NCI-H345 treated with DMSO at 0.1 percent for 48 hours (cell line): ENCODE data around the gene MAP3K12.

ENCODE experiments used
- DNase-seq: peaks from one replicate; lab custom pipeline; 2025; ENCODE audit not compliant: unreplicated experiment; lab: John Stamatoyannopoulos, UW

The MAP3K12 gene

DNA sequence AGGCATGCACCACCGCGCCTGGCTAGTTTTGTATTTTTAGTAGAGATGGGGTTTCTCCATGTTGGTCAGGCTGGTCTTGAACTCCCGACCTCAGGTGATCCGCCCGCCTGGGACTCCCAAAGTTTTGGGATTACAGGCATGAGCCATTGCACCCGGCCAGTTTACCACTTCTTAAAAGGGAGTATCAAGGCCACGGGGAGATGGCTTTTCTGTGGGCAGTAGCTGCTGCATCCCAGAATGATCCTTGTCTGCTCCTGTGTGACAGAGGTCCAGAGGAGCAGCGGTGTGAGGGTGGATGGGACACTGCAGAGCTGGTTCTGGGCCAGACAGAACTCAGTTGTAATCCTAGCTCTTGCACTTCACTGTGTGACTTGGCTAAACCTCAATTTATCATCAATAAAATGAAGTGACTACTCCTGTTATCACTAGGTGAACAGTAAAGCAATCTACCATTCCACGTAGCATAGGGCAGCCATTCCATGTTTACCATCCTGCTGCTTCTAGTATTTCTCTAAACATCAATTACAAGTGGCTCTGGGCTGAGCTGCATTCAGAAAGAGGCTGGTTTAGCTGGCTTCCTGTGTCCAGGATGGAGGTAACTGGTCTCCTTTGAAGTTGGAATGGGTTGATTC, 11.0 kb upstream of the MAP3K12 start:
- DNase-seq: no peak

DNA sequence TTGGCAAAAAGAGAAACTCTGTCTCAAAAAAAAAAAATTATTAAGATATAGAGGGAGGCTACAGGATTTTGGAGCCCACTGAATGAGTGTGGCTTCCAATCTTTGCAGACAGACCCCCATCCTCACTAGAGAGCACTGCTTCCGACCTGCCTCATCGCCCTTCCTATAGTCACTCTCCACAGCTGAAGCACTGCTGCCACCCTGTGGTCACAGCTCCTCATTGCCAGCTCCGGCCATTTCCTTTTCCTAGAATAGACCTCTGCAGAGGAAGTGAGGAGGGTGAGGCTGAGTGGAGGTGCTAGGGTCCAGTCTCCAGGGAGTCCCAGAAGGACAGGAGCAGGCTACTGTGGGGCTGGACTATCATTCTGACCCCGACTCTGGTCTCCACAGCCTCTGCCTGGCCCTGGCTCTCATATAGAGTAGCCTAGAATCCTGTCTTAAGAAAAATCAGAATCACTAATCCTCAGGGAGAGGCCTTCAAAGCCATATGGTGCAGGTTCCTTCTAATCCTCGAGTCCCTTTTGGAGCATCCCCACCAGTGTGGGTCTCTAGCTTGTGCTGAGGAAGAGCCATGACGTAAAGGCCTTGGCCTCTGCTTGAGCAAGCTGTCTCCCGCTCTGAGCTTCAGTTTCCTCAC, 9.4 kb upstream of the MAP3K12 start:
- peak; percentile 59 for DNase-seq

DNA sequence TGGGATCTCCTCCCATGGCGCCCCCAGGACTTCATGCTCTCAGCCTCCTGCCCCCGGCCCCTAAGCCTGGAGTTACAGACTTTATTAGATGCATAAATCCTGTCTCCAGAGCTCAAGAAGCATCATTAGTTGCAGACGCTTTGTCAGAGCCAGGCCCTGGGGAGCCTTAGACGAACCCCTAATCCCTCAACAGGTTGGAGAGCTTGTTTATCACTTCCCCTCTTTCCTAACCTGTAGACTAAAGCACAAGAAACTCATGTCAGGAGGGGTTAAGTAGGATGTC, 8.3 kb upstream of the MAP3K12 start:
- no peak for DNase-seq

DNA sequence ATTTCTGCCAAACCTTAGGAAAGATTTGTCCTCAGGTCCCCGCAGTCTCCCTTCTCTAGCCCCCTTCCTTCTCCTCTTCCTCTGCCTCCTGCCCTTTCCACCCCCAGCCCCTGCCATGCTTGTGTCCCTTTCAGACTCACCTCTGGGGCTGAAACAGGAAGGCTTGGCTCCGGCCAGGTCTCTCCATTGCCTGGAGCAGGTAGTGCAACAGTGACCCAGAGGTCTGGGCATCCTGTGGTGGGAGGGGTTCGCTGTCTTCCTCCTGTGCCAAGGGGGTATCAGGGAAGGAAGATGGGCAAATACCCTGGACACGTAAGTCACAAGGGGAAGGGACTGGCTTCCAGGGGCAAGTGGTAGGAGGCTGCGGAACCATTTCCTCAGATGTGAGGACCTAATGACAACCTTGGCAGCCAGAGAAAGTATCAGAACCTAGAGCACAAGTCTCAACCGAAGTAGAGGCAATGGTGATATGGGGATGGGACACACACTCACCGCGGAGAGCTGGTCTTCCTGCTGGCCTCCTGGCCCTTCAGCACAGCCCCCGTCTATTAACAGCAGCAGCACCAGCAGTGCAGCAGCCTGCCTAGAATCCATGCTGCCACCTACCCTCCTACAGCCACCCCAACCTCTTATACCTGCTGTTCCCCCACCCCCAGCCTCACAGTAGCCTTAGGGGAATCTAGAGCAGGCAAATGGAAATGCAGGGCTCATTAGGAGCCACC, 7.8 kb upstream of the MAP3K12 start, which contains the start of gene NPFF:
Gene NPFF, minus strand, starts transcription at position 604 of the 722 bp plus-strand sequence. Its CDS starts 10 bp downstream, at position 594.
- no peak for DNase-seq

DNA sequence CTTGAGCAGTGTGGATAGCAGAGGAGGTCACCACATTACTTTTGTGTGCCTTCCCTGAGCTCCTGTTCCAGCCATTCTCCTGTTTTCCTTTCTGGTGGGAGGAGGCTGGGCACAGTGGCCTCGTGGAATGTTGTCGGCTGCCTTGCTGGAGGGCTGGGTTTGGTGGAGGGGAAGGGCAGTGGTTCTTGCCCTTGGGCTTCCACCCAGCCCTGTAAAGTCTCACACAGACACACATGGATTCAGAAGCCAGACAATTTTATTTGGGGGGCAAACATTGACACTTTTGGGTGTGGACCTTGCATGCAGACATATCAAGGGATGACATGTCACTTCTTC, 7.2 kb upstream of the MAP3K12 start:
- no peak for DNase-seq

DNA sequence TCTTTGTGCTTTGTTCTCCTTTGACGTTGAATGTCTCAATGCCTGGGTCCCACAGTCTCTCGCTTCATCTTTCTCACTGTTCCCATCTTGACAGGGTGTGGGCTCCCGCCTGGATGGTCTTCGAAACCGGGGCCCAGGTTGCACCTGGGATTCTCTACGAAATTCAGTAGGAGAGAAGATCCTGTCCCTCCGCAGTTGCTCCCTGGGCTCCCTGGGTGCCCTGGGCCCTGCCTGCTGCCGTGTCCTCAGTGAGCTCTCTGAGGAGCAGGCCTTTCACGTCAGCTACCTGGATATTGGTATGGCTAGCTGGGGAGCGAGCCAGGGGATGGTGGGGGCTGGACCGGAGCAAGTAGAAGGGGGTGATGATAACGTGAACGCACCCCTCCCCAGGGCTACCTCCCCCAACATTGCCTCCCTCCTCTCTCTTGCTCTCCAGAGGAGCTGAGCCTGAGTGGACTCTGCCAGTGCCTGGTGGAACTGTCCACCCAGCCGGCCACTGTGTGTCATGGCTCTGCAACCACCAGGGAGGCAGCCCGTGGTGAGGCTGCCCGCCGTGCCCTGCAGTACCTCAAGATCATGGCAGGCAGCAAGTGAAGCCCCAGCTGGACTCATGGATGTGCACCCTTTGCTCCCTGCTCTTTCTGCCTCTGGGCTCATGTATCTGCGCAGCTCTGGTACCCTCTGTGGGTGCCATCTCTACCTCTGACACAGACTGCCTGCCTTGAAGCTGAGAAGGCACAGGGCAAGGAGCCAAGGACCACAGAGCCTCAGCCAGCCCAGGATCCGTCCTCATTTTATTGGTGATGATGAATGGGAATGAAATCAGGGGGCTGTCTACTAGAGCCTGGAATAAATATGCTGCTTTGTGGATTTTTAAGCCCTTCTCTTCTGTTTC, 6.5 kb upstream of the MAP3K12 start:
- DNase-seq: no peak

DNA sequence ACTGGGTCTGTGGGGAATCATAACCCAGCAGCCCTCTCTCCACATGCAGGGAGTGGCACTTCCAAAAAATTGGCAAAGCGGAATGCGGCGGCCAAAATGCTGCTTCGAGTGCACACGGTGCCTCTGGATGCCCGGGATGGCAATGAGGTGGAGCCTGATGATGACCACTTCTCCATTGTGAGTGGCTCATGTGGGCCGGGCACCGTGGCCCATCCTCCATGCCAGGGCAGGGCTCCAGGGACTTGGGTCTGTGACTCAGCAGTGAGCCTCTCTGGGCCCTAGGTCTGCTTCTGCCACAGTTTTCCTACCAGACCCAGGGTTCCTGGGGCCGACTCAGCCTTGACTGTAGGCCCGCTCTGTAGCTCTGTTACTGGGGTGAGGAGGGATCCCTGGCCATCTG, 5.8 kb upstream of the MAP3K12 start:
- no peak for DNase-seq

DNA sequence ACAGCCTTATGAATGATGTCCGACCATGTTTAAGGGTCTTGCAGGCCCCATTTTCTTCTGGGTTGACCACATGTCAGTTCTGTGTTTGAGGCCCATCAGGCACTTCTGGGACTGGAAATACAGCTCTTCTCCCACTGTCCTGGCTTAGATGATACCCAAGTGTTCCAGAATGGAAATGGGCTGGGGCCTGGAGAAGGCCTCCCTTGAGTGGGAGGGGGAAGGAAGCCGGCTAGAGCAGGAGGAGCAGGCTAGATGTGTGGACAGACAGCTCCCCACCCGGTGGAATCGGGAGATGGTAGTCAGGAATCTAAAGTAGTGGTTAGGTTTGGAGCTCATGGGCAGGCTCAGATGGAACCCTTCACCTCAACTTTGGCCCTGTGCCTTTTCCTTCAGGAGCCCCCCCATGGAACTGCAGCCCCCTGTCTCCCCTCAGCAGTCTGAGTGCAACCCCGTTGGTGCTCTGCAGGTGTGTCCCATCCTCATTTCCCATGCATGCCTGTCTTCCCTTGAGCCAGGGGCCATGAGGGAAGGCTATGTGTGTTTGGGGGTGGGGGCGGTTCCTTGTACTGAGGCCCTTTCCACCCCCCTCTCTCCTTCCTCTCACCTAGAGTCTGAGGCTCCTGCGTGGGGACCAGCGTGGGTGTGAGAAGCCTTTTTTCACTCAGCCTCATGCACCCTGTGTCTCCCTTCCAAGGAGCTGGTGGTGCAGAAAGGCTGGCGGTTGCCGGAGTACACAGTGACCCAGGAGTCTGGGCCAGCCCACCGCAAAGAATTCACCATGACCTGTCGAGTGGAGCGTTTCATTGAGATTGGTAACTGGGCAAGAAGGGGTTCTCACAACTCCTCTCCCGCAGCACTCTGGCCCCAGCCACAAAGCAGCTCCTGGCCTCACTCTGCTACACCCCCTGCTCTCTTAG, 5.0 kb upstream of the MAP3K12 start:
- no peak for DNase-seq

DNA sequence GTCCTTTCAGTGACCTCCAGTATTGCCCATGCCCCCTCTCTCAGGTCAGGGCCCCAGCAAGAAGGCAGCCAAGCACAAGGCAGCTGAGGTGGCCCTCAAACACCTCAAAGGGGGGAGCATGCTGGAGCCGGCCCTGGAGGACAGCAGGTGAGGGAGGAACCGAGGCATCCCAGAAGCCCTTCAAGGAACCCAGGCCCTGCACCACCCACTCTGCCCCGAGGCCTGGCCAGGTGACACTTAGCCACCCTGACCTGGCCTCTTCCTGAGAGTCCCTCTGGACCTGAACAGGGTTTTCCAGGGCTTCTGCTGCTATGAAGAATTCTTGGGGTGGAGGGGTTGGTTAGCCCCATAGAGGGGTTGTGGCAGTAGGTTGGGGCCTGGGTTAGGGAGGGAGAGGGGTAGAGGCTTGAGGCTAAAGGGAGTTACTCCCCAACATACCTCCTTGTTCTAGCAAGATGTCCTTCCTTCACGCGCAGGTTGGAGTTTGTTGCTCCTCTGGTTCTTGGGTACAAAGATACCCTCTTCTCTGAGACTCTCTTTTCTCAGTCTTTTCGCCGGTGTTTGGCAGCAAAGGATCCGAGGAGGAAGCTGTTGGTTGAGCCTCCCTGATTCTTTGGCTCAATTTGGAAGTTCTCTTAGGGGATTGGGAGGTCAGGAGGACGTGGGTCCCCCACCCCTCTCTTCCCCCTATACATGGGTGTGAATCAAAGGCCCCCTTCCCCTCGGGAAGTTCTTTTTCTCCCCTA, 3.9 kb upstream of the MAP3K12 start:
- no peak for DNase-seq

DNA sequence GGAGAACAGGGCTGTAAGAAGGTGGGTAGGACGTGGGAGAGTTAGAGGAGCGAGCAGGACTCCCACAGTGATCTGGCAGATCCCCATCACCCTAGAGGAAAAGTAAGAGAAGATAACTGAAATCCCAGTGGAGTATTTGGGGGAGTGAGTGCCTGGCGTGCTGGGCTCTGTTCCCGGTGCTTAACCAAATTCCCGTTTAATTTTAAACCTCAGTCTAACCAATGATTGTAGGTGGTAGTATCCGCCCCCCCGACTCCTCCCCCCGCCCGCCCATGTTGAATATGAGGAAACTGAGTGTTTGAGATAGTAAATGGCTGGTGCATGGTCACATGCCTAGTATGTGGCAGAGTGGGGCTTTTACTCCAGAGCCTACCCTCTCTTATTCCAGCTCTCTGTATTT, 3.1 kb upstream of the MAP3K12 start:
- DNase-seq: no peak

DNA sequence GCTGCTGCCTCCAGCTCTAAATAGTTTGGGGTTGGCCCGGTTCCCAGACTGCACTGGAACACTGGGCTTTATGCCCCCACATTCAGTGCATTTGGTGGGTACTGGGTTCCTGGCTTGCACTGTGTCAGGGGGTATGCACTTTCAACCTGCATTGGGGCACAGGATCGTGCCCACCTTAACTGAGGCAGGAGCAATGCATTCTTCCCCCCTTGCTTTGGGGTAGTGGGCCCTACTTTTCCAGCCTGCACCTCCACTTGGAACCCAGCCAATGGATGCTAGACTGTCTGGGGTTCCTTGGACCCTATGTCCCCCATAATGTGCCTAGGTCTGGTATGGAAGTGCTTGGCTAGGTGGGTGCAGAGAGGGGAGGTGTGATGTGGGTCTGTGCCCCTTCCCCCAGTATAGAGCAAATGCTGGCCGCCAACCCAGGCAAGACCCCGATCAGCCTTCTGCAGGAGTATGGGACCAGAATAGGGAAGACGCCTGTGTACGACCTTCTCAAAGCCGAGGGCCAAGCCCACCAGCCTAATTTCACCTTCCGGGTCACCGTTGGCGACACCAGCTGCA, 2.4 kb upstream of the MAP3K12 start:
- DNase-seq: no peak

DNA sequence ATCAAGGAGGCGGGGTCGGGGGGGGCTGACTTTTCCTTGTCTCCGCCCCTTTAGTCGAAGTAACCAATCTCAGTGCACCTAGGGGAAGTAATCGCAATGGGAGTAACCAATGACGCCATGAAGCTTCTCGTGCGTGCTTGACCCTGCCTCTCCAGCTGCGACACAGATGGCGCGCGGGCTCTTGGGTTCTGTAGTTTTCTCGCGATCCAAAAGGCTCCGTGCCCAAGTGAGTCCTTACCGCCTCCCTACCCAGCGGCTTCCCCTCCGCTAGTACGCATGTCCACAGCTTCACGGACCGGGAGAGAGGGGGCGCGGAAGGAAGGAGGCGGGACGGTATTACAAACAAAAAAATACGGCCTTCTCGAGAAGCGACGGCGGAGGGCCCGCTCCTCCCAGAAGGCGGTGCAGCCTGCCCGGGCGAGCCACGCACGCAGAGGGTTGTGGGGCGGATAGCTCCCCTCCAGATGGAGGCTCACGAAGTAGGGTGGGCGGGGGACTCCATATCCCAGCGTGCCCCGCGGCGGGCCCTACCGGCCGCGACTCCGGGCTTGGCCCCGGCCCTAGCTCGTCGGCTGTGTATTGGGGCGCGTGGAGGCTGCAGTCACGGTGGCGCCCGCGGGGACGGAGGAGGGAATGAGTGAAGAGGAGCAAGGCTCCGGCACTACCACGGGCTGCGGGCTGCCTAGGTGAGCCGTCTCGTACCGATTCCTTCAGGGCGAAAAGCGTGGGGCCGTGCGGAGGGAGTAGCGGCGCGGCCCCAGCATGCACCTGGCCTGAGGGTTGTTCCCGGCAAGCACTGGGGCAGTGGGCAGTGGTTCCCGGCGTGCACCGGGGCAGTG, 1.7 kb upstream of the MAP3K12 start, which contains the start of gene TARBP2:
Gene TARBP2, plus strand, starts transcription at position 508 of the 839 bp plus-strand sequence. Its CDS starts 126 bp downstream, at position 634.
- peak; percentile 99 for DNase-seq

DNA sequence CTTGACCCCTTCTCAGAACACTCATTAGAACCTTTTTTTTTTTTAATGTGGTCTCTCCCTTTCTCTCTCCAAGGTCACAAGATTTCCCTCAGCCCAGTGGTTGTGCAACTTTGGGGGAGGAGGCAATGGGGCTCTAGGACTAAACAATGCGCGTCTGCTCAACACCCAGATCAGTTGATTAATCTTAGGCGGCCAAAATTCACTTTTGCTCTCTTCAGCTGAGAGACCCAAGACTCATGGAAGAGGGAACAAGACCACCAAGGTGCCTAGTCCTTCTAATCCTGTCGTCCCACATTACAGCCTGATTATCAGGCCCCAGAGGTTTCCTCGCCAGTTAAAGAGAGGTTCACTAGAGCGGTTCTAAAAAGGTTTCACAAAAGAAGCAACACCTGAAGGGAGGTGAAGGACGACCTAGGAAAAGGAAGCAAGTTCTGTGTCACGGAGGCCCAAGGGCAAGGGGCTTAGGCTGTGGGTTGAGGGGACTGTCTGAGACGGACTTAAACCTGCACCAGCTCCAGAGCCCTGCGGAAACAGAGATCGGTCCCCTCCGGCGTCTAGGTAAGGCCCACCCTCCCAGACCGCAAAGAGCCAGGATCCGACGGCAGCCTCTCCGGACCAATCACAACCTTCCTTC, 1.0 kb upstream of the MAP3K12 start:
- DNase-seq: no peak

DNA sequence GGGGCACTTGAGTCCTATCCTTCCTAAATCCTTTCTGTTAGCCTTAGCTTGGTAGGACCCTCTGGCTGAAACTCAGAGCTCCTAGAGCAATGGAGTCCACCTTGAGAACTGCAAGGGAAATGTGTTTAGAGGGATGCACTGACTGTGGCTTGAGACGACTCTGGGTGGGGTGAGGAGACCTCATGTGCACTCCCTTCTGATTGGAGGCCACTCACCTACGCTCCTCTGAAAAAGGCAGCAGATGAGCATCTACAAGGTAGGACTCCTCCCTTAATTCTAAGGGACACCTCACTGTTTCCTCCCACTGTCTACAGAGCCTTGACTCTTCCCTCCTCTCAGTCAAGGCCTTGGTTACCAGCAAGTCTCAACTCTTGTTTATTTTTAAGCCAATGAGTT, 1.0 kb downstream of the MAP3K12 start:
- DNase-seq: no peak

DNA sequence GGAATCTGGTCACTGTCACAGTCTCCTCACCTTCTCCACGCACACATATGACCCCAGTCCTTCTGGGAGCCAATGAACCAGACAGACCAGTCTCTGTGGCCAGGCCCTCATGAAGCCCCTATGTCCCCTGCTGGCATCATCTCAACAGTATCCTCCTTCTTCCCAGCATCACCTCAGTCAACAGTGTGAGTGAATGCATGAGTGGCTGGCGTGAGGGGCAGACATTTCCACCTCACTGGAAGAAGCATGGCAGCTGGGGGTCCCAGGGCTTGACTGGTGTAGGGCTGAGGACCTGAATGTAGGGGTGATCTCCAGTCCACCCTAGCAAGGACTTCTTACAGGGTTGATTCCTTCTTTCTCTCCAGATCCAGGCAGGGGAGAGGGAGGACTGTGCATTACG, 1.8 kb downstream of the MAP3K12 start:
- no peak for DNase-seq

DNA sequence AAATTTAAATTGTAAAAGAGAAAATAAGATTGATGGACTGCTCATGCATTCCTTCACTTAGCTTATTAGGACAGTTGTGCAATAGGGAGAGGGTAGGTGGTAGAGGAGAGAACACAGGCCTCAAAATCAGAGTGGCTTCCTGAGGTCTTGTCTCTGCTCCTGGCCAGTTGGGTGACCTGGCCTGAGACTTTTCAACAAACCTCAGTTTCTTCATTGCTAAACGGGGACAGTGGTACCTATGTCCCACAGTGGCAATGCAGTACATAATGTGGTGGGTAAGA, 2.6 kb downstream of the MAP3K12 start:
- no peak for DNase-seq

DNA sequence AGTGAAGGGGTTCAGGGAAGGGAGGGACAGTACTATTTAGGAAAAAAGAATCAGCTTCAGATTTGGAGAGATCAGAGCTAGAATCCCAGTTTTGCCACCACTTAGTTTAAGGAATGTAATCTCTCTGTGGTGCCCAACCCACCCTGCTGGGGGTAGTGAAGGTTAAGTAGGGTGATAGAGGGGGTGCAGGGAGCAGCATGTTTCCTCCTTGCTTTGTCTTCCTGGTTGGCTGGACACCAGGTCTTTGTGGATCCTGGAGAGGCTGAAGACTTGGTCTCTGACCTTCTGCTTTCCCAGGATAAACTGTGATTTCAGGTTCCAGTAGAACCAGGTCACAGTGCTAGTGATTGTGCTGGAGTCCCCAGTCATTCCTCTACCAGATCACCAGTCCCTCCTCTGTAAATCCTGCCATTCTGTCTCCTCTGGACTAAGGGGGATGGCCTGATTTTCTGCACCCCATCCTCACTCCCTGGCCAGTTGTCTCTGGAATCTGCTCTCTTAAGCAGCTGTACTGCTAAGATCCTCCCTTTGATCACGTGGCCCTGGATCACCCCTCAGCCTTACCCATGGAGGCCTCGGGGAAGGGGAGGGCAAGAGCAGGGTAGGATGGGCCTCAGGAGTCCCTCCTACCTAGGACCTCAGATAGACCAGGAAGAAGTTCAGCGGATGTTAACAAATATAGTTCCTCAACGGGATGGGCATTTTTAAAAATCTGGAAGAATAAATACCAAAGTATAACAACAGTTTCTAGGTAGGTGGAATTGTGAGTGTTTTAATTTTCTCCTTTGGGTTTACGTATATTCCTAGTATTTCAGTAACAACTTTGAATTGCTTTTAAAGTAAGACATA, 3.1 kb downstream of the MAP3K12 start:
- DNase-seq: no peak
